ENCODE results near the gene STRBP.
"Not testable (repeated sequence)": the region's sequence is repeated elsewhere in the genome, so short reads cannot be mapped to it uniquely, and the experiment has no call there.

STRBP gene

DNA sequence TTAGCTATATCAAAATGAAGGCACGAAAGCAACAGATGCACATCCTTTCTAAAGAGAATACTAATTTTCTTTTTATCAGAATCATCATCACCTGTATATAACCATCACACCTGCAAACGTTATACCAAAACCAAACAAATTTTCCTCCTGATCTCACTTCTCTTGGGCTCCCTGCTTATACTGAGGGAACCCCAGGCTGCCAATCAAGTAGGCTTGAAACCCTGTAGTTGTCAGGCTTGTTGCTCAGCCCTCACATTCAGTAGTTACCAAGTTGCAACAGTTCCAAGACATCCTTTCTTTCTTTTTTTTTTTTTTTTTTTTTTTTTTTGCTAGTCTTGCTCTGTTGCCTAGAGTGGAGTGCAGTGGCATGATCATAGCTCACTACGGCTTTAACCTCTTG, 12.7 kb downstream of the STRBP start:
- TF ChIP-seq, protein P1, sequence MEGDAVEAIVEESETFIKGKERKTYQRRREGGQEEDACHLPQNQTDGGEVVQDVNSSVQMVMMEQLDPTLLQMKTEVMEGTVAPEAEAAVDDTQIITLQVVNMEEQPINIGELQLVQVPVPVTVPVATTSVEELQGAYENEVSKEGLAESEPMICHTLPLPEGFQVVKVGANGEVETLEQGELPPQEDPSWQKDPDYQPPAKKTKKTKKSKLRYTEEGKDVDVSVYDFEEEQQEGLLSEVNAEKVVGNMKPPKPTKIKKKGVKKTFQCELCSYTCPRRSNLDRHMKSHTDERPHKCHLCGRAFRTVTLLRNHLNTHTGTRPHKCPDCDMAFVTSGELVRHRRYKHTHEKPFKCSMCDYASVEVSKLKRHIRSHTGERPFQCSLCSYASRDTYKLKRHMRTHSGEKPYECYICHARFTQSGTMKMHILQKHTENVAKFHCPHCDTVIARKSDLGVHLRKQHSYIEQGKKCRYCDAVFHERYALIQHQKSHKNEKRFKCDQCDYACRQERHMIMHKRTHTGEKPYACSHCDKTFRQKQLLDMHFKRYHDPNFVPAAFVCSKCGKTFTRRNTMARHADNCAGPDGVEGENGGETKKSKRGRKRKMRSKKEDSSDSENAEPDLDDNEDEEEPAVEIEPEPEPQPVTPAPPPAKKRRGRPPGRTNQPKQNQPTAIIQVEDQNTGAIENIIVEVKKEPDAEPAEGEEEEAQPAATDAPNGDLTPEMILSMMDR (IDR thresholded peaks at IDR 0.05), result no peak
- no peak overlapping the region for H3K4me3 ChIP-seq (ENCODE audit: low read depth in 1 of 2, low read length in 1 of 2)
- H3K27ac ChIP-seq, result no peak overlapping the region
- no peaks in the 10 kb centered on the region for H3K27me3 ChIP-seq
- H3K4me1 ChIP-seq (ENCODE audit: control insufficient read depth in 1 of 2, insufficient read depth in 1 of 2, low read depth in 1 of 2, low read length in 1 of 2), result no peaks in the 10 kb centered on the region
- H3K9me3 ChIP-seq, result no peaks in the 10 kb centered on the region
- no peaks in the 10 kb centered on the region for H3K36me3 ChIP-seq

DNA sequence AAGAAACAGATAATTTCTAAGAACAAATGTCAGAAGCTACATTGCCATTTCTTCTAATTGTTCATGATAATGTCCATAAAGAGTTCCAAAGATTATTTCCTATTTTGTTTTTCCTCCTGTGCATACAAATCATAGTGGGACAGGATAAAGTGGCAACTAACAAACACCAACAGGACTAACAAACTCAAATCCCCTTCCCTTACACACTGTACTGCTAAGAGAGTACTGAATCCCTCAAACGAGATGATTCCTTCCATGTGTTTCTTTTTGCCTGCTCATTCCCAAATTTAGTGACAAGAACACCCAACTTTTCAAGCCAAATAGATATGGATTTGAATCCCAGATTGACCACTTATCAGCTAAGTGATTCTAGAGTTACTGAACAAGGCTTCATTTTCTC, 15.2 kb downstream of the STRBP start:
- no peak overlapping the region for H3K4me3 ChIP-seq (ENCODE audit: low read depth in 1 of 2, low read length in 1 of 2)
- no peaks in the 10 kb centered on the region for H3K4me1 ChIP-seq (ENCODE audit: control insufficient read depth in 1 of 2, insufficient read depth in 1 of 2, low read depth in 1 of 2, low read length in 1 of 2)
- no peak overlapping the region for H3K27ac ChIP-seq
- no peaks in the 10 kb centered on the region for H3K9me3 ChIP-seq
- no peaks in the 10 kb centered on the region for H3K27me3 ChIP-seq
- no peaks in the 10 kb centered on the region for H3K36me3 ChIP-seq
- TF ChIP-seq, protein P1 (IDR thresholded peaks at IDR 0.05), result no peak

DNA sequence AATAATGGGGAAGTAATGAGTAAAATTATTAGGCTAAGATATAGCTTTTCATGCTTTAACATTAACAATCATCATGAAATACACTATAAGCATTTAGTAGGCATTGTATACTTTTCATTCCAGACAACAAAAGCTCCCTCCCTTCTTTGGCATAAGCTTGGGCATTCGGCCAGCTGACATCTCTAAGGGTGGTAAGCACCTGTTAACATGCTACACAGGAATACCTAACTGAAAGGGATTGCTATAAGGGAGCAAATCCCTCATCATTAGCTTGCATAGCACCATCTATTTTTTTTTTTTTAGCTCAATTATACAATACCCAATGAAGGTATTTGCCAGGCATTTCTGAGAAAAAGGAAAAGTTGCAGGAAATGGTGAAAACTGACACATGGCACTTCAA, 16.6 kb downstream of the STRBP start:
- TF ChIP-seq, protein P1 (IDR thresholded peaks at IDR 0.05), result no peak
- no peaks in the 10 kb centered on the region for H3K36me3 ChIP-seq
- no peaks in the 10 kb centered on the region for H3K4me1 ChIP-seq (ENCODE audit: control insufficient read depth in 1 of 2, insufficient read depth in 1 of 2, low read depth in 1 of 2, low read length in 1 of 2)
- H3K4me3 ChIP-seq (ENCODE audit: low read depth in 1 of 2, low read length in 1 of 2), result no peak overlapping the region
- no peaks in the 10 kb centered on the region for H3K9me3 ChIP-seq
- H3K27me3 ChIP-seq, result no peaks in the 10 kb centered on the region
- no peak overlapping the region for H3K27ac ChIP-seq

DNA sequence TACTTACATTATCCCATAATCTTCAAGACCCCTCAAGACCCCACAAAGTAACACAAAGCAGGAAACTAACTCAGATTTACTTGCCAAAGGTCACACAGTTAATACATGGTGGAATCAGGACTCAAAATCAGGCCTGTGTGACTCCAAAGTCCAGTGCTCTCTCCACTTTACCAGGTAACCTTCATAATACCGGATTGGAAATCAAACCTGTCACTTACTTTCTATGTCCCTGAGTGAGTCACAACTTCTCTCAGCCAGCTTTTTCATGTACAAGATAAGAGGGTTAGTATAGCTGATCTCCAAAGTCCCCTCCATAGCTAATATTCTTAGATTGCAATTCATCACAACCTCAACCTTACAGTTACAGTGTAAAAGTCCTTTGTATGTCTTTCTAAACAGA, 17.1 kb downstream of the STRBP start:
- TF ChIP-seq, protein P1 (IDR thresholded peaks at IDR 0.05), result no peak
- no peaks in the 10 kb centered on the region for H3K9me3 ChIP-seq
- no peaks in the 10 kb centered on the region for H3K36me3 ChIP-seq
- no peak overlapping the region for H3K4me3 ChIP-seq (ENCODE audit: low read depth in 1 of 2, low read length in 1 of 2)
- no peak overlapping the region for H3K27ac ChIP-seq
- H3K4me1 ChIP-seq (ENCODE audit: control insufficient read depth in 1 of 2, insufficient read depth in 1 of 2, low read depth in 1 of 2, low read length in 1 of 2), result no peaks in the 10 kb centered on the region
- H3K27me3 ChIP-seq, result no peaks in the 10 kb centered on the region

DNA sequence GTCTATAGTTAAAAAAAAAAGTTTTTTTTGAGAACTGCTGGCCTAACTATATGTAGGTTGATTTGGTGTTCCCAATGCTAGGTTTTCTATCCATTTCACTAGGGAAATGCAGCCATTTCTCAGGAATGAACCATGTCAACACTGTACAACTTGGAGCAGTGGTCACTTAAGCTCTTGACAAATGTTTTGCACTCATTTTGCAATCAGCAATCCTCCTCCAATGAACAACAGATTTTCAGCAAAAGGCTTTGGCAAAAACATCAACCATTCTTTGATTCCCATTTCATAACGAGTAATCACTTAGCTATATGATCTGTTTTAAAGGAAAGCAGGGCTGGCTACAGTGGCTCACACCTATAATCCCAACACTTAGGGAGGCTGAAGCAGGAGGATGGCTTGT, 17.9 kb downstream of the STRBP start:
- no peaks in the 10 kb centered on the region for H3K27me3 ChIP-seq
- no peak overlapping the region for H3K4me3 ChIP-seq (ENCODE audit: low read depth in 1 of 2, low read length in 1 of 2)
- no peak overlapping the region for H3K27ac ChIP-seq
- H3K36me3 ChIP-seq, result no peaks in the 10 kb centered on the region
- H3K4me1 ChIP-seq (ENCODE audit: control insufficient read depth in 1 of 2, insufficient read depth in 1 of 2, low read depth in 1 of 2, low read length in 1 of 2), result no peaks in the 10 kb centered on the region
- H3K9me3 ChIP-seq, result no peaks in the 10 kb centered on the region
- TF ChIP-seq, protein P1 (IDR thresholded peaks at IDR 0.05), result no peak

DNA sequence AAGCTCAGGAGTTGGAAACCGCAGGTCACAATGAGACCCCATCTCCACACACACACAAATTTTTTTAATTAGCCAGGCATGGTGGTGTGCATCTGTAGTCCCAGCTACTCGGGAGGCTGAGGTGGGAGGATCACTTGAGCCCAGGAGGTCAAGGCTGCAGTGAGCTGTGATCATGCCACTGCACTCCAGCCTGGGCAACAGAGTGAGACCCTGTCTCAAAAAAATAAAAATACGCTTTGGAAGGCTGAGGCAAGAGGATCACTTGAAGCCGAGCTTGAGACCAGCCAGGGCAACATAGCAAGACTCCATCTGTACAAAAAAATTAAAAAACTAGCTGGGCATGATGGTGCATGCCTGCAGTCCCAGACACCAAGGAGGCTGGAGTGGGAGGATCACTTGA, 19.2 kb downstream of the STRBP start:
- not testable (repeated sequence) for H3K27ac ChIP-seq; H3K4me3 ChIP-seq (ENCODE audit: low read depth in 1 of 2, low read length in 1 of 2); H3K36me3 ChIP-seq; H3K9me3 ChIP-seq; H3K4me1 ChIP-seq (ENCODE audit: control insufficient read depth in 1 of 2, insufficient read depth in 1 of 2, low read depth in 1 of 2, low read length in 1 of 2); H3K27me3 ChIP-seq

All from neutrophil (primary cell).